Measurements from ENCODE around the gene HDAC4. TPM values are rescaled to one million over a fixed set of nuclear protein-coding genes. Genes with fewer than 3 reads are reported as not detected.

Gene HDAC4
- total RNA-seq, 4 donors from 2014 or later, result 12.9 to 91.6 (median 39.8) TPM

DNA sequence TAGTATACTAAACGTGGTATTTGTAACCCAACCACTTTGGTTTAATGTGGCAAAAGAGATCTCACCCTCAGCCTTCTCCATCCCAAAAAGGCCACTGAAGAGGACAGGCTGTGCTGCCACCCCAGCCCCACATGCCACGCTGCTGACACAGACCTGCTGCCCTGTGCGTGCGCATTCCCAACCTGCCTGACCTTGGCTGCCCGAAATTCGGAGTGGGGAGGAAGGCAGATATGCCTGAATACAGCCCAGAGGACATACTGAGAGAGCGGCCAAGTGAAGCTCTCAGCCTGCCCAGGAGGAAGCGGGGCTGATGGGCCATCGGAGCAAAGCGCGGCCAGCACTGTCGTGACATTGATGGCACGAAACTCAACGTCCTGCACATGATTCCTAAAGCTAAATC is 70.0 kb downstream of the HDAC4 start:
- Histone ChIP-seq H3K4me3 (replicated peaks in 1 of 3) (no peak overlapping the region), H3K27ac (peak overlapping the region in 1 of 3 donors; percentile 89), H3K36me3 (no peaks in the 10 kb centered on the region), H3K27me3 (no peaks in the 10 kb centered on the region), H3K9me3 (no peaks in the 10 kb centered on the region), H3K4me1 (peaks cover 27 to 58% of the 10 kb centered on the region in 2 donors)
- no peak for DNase-seq
- intact Hi-C loops (cut with DNase I), result no loop called here
- TF ChIP-seq, protein P1, sequence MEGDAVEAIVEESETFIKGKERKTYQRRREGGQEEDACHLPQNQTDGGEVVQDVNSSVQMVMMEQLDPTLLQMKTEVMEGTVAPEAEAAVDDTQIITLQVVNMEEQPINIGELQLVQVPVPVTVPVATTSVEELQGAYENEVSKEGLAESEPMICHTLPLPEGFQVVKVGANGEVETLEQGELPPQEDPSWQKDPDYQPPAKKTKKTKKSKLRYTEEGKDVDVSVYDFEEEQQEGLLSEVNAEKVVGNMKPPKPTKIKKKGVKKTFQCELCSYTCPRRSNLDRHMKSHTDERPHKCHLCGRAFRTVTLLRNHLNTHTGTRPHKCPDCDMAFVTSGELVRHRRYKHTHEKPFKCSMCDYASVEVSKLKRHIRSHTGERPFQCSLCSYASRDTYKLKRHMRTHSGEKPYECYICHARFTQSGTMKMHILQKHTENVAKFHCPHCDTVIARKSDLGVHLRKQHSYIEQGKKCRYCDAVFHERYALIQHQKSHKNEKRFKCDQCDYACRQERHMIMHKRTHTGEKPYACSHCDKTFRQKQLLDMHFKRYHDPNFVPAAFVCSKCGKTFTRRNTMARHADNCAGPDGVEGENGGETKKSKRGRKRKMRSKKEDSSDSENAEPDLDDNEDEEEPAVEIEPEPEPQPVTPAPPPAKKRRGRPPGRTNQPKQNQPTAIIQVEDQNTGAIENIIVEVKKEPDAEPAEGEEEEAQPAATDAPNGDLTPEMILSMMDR (IDR thresholded peaks at IDR 0.05), result no peak
- no peak for TF ChIP-seq POLR2A (IDR thresholded peaks at IDR 0.05)
- 89 to 91% methylated on average over 14 of the region's 14 CpGs for WGBS, 2 donors

- TF ChIP-seq, protein P1 (IDR thresholded peaks at IDR 0.05), result no peak
- TF ChIP-seq POLR2A (IDR thresholded peaks at IDR 0.05), result no peak
- Histone ChIP-seq H3K4me1 (peaks cover 27 to 58% of the 10 kb centered on the region in 2 donors), H3K4me3 (replicated peaks in 1 of 3) (no peak overlapping the region), H3K36me3 (no peaks in the 10 kb centered on the region), H3K27me3 (no peaks in the 10 kb centered on the region), H3K9me3 (no peaks in the 10 kb centered on the region), H3K27ac (peak overlapping the region; percentile 80 to 94 (median 89))
- WGBS, 2 donors, result 63 to 82% methylated on average over 10 to 13 of the region's 15 CpGs
- intact Hi-C loops (cut with DNase I), result no loop called here
- DNase-seq, result peak; percentile 48 to 51
These were observed 70.7 kb downstream of the HDAC4 start for GRCh38 chr2:239329972-239330572.

- H3K4me1 ChIP-seq, result peaks cover 27 to 58% of the 10 kb centered on the region in 2 donors
- H3K27me3 ChIP-seq, result no peaks in the 10 kb centered on the region
- H3K9me3 ChIP-seq, result no peaks in the 10 kb centered on the region
- peak overlapping the region; percentile 80 to 94 (median 89) for H3K27ac ChIP-seq
- H3K36me3 ChIP-seq, result no peaks in the 10 kb centered on the region
- 60 to 65% methylated on average over 11 of the region's 12 CpGs for WGBS, 2 donors
- DNase-seq, result peak in 1 of 2 donors; percentile 50
- no peak for TF ChIP-seq POLR2A (IDR thresholded peaks at IDR 0.05)
- TF ChIP-seq, protein P1 (IDR thresholded peaks at IDR 0.05), result no peak
- intact Hi-C loops (cut with DNase I), result no loop called here
- no peak overlapping the region for H3K4me3 ChIP-seq (replicated peaks in 1 of 3)
These were observed 71.4 kb downstream of the HDAC4 start for GRCh38 chr2:239329284-239329971.

GRCh38 chr2:239328351-239329191 is 72.2 kb downstream of the HDAC4 start:
- Histone ChIP-seq H3K4me1 (peaks cover 27 to 58% of the 10 kb centered on the region in 2 donors), H3K27ac (peak overlapping the region; percentile 80 to 94 (median 89)), H3K27me3 (no peaks in the 10 kb centered on the region), H3K4me3 (replicated peaks in 1 of 3) (no peak overlapping the region), H3K9me3 (no peaks in the 10 kb centered on the region), H3K36me3 (no peaks in the 10 kb centered on the region)
- peak; percentile 79 to 83 for DNase-seq
- intact Hi-C loops (cut with DNase I), result no loop called here
- TF ChIP-seq, protein P1 (IDR thresholded peaks at IDR 0.05), result peak in 3 of 6 experiments; percentile 15 to 24 (median 22)
- peak in 1 of 2 donors; percentile 61 for TF ChIP-seq POLR2A (IDR thresholded peaks at IDR 0.05)
- WGBS, 2 donors, result 19 to 24% methylated on average over 14 to 18 of the region's 19 CpGs
